ENCODE results near the gene HS6ST2. TPM values are rescaled to one million over a fixed set of nuclear protein-coding genes. Genes with fewer than 3 reads are reported as not detected.
A peak's percentile ranks its signal among the peaks of the same experiment; 100 is the strongest.

Gene HS6ST2
- total RNA-seq, 4 donors from 2014 or later = 0.21 to 0.30 (median 0.24) TPM; not detected in 1

- Histone ChIP-seq H3K36me3 (no peaks in the 10 kb centered on the region), H3K4me1 (no peaks in the 10 kb centered on the region), H3K27ac (no peak overlapping the region), H3K27me3 (no peaks in the 10 kb centered on the region), H3K9me3 (no peaks in the 10 kb centered on the region), H3K4me3 (no peak overlapping the region)
- 81% methylated on average over 5 of the region's 5 CpGs for WGBS
- DNase-seq (ENCODE audit: low spot score in 2 of 2) = no peak
- TF ChIP-seq POLR2AphosphoS5 (IDR thresholded peaks at IDR 0.05) (no peak), POLR2A (IDR thresholded peaks at IDR 0.05) (no peak), CTCF (IDR thresholded peaks at IDR 0.05) (no peak), EP300 (IDR thresholded peaks at IDR 0.05) (no peak)
These were observed 344.6 kb downstream of the HS6ST2 start for GRCh38 chrX:132613801-132614200.

GRCh38 chrX:132612821-132613564 is 345.4 kb downstream of the HS6ST2 start:
- WGBS = 54% methylated on average over 10 of the region's 10 CpGs
- no peaks in the 10 kb centered on the region for H3K9me3 ChIP-seq
- DNase-seq (ENCODE audit: low spot score in 2 of 2) = no peak
- TF ChIP-seq EP300 (IDR thresholded peaks at IDR 0.05) (no peak), CTCF (IDR thresholded peaks at IDR 0.05) (peak in 1 of 2 donors; percentile 39)
- no peaks in the 10 kb centered on the region for H3K36me3 ChIP-seq
- no peaks in the 10 kb centered on the region for H3K4me1 ChIP-seq
- H3K27me3 ChIP-seq = no peaks in the 10 kb centered on the region
- H3K4me3 ChIP-seq = no peak overlapping the region
- no peak overlapping the region for H3K27ac ChIP-seq

- Histone ChIP-seq H3K9me3 (no peaks in the 10 kb centered on the region), H3K27ac (no peak overlapping the region), H3K4me1 (no peaks in the 10 kb centered on the region), H3K27me3 (no peaks in the 10 kb centered on the region), H3K4me3 (no peak overlapping the region), H3K36me3 (no peaks in the 10 kb centered on the region)
- DNase-seq (ENCODE audit: low spot score in 2 of 2) = no peak
- 73% methylated on average over 4 of the region's 4 CpGs for WGBS
- TF ChIP-seq POLR2AphosphoS5 (IDR thresholded peaks at IDR 0.05) = no peak
- no peak for TF ChIP-seq EP300 (IDR thresholded peaks at IDR 0.05)
These were observed 347.9 kb downstream of the HS6ST2 start for GRCh38 chrX:132610536-132610935.

- no peak for DNase-seq (ENCODE audit: low spot score in 2 of 2)
- H3K9me3 ChIP-seq = no peaks in the 10 kb centered on the region
- H3K27ac ChIP-seq = no peak overlapping the region
- H3K27me3 ChIP-seq = no peaks in the 10 kb centered on the region
- no peaks in the 10 kb centered on the region for H3K36me3 ChIP-seq
- no peaks in the 10 kb centered on the region for H3K4me1 ChIP-seq
- H3K4me3 ChIP-seq = no peak overlapping the region
- no peak for TF ChIP-seq POLR2AphosphoS5 (IDR thresholded peaks at IDR 0.05)
- TF ChIP-seq POLR2A (IDR thresholded peaks at IDR 0.05) = no peak
- TF ChIP-seq CTCF (IDR thresholded peaks at IDR 0.05) = no peak
- TF ChIP-seq EP300 (IDR thresholded peaks at IDR 0.05) = no peak
- WGBS = 80% methylated on average over 1 of the region's 1 CpG
These were observed 349.0 kb downstream of the HS6ST2 start for GRCh38 chrX:132609362-132609848.

GRCh38 chrX:132603700-132604286 is 354.6 kb downstream of the HS6ST2 start:
- DNase-seq (ENCODE audit: low spot score in 2 of 2) = no peak
- no peaks in the 10 kb centered on the region for H3K27me3 ChIP-seq
- H3K4me1 ChIP-seq = no peaks in the 10 kb centered on the region
- no peaks in the 10 kb centered on the region for H3K36me3 ChIP-seq
- WGBS = 76% methylated on average over 6 of the region's 6 CpGs
- no peak overlapping the region for H3K4me3 ChIP-seq
- H3K9me3 ChIP-seq = no peaks in the 10 kb centered on the region
- no peak for TF ChIP-seq POLR2AphosphoS5 (IDR thresholded peaks at IDR 0.05)
- TF ChIP-seq CTCF (IDR thresholded peaks at IDR 0.05) = no peak
- TF ChIP-seq EP300 (IDR thresholded peaks at IDR 0.05) = no peak
- no peak for TF ChIP-seq POLR2A (IDR thresholded peaks at IDR 0.05)
- no peak overlapping the region for H3K27ac ChIP-seq
